GM19025 (cell line): ENCODE data around the gene NAA15.
"Not testable (repeated sequence)": the region's sequence is repeated elsewhere in the genome, so short reads cannot be mapped to it uniquely, and the experiment has no call there.

Experiments
- ATAC-seq: cut with Tn5 transposase; IDR thresholded peaks from one replicate; pipeline ENCODE4 v1.9.1; 2021; ENCODE audit warnings: mild to moderate bottlenecking, low read depth, moderate library complexity; ENCODE audit not compliant: unreplicated experiment

NAA15 gene

GRCh38 chr4:139443661-139444060, 142.4 kb downstream of the NAA15 start:
- ATAC-seq = no peak

- not testable (repeated sequence) for ATAC-seq
Observed at GRCh38 chr4:139444881-139445280, 143.6 kb downstream of the NAA15 start.

DNA sequence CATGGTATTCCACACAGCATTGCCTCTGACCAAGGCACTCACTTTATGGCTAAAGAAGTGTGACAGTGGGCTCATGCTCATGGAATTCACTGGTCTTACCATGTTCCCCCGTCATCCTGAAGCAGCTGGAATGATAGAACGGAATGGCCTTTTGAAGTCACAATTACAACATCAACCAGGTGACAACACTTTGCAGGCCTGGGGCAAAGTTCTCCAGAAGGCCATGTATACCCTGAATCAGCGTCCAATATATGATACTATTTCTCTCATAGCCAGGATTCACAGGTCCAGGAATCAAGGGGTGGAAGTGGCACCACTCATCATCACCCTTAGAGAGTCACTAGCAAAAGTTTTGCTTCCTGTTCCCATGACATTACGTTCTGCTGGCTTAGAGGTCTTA, 145.8 kb downstream of the NAA15 start:
- not testable (repeated sequence) for ATAC-seq

DNA sequence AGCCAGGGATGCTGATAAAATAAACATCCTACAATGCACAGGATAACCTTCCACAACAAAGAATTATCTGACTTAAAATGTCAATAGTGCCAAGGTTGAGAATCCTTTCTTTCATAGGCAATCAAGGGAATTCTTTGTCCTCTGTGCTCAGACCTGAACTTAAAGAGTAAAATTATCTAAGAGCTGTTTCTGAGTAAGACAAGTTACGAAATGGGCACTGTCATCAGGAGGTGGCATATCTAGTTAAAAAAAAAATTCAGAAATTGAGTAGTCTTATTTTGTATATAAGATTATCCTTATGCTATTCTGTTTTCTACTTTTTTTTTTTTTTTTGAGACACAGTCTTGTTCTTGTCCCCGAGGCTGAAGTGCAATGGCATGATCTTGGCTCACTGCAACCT, 149.3 kb downstream of the NAA15 start:
- ATAC-seq = no peak

GRCh38 chr4:139451997-139452396, 150.7 kb downstream of the NAA15 start:
- no peak for ATAC-seq

GRCh38 chr4:139453041-139453370, 151.7 kb downstream of the NAA15 start:
- peak; percentile 22 for ATAC-seq

DNA sequence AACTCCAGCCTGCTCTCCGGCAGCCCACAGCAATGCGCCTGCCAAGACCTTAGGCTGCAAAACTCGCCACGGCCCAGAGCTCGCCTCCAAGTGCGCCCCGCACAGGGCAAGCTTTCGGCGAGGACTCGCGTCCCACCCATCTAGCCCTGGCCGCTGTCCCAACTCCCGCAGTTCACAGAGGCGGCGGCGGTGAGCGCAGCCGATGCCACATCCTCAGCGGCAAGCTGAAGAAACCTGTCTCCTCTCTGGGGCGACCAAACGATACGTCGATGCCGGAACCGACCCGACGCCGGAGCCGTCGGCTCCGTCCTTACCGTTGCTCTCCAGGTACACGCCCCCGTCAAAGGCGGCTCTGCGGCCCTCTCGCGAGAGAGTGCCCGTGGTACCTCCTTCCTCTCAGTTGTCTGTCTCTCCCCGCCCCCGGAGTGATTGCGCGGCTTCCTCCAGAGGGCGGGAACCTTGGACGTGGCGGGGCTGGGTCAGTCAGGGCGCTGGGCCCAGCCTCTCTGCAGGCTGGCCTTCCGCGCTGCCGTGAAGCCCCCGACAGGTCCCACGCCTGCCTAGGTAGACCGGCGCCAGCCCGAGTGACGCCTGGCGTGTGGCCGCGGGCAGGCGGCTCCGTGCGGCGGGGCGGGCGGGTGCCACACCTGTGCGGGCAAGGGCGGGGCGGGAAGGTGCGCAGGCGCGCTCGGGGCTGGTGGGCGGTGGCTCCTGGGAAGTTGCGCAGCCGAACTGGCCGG, 152.2 kb downstream of the NAA15 start:
- peak; percentile 91 for ATAC-seq

- peak; percentile 0 for ATAC-seq
Observed at GRCh38 chr4:139454111-139455045, 153.1 kb downstream of the NAA15 start, which contains the start of gene RAB33B. Gene RAB33B (plus strand): TSS chr4:139454121. CDS start chr4:139454196, 75 bp downstream.

DNA sequence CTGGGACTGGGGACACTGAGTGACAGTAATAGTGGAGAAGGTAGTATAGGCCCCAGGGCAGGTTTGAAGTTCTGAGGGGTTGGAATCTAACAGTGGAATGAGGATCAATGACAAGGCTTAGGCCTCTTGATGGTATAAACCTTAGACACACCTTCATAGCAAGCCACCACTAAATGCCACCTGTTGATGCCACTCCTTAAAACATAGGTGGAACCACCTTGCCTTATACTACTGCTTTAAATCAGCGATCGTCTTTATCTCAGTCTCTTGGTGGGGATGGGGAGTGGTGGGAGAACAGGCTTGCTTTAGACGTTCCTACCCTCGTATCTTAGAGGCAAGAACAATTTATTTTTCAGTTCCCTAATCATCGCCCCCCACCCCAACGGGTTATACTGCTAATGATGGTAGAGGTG, 153.8 kb downstream of the NAA15 start:
- no peak for ATAC-seq

GRCh38 chr4:139457318-139457717, 156.0 kb downstream of the NAA15 start:
- ATAC-seq = no peak

DNA sequence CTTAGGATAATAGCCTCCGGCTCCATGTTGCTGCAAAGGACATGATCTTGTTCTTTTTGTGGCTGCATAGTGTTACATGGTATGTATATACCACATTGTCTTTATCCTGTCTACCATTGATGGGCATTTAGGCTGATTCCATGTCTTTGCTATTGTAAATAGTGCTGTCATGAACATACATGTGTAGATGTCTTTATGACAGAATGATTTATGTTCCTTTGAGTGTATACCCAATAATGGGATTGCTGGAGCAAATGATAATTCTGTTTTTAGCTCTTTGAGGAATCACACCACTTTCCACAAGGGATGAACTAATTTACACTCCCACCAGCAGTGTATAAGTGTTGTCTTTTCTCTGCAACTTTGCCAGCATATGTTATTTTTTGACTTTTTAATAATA, 157.2 kb downstream of the NAA15 start:
- no peak for ATAC-seq

- ATAC-seq = no peak
Observed at GRCh38 chr4:139458999-139459398, 157.7 kb downstream of the NAA15 start.

GRCh38 chr4:139460565-139460964, 159.3 kb downstream of the NAA15 start:
- ATAC-seq = no peak

GRCh38 chr4:139461022-139461628, 159.8 kb downstream of the NAA15 start:
- ATAC-seq = no peak

- not testable (repeated sequence) for ATAC-seq
Observed at GRCh38 chr4:139464512-139464911, 163.2 kb downstream of the NAA15 start.

- ATAC-seq = no peak
Observed at GRCh38 chr4:139465922-139466321, 164.6 kb downstream of the NAA15 start.

GRCh38 chr4:139468756-139469155, 167.5 kb downstream of the NAA15 start:
- ATAC-seq = not testable (repeated sequence)

DNA sequence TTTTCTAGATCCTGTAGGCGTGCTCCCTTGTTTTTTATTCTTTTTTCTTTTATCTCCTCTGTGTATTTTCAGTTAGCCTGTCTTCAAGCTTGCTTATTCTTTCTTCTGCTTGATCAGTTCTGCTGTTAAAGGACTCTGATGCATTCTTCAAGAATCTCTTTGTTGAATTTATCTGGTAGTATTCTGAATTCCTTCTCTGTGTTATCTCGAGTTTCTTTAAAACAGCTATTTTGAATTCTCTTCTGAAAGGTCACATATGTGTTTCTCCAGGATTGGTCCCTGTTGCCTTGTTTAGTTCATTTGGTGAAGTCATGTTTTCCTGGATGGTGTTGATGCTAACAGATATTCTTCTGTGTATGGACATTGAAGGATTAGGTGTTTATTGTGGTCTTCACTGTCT, 167.9 kb downstream of the NAA15 start:
- ATAC-seq = no peak
